Glomerular endothelial cell (primary cell): ENCODE results near the gene HUNK. TPM values are rescaled to one million over a fixed set of nuclear protein-coding genes. Genes with fewer than 3 reads are reported as not detected.
"Not testable (repeated sequence)": the region's sequence is repeated elsewhere in the genome, so short reads cannot be mapped to it uniquely, and the experiment has no call there.

ENCODE experiments used
- DNase-seq: peaks from one replicate; pipeline ENCODE4 v3.0.0-alpha.2; 2011; ENCODE audit warnings: low read depth, low spot score; ENCODE audit errors: extremely low read depth
- total RNA-seq: library from RNA; depleted of rRNA; stranded (reverse); fragments of >200 nt; gene quantifications from 2 replicates; pipeline ENCODE4 v1.2.3, GENCODE V29; 2015

The HUNK gene
- total RNA-seq: 0.10 TPM in 1 of 2 replicates, not detected in the other

- no peak for DNase-seq
These were observed at the start of gene HUNK for GRCh38 chr21:31872452-31873274. TSS of gene HUNK (plus strand) at chr21:31873020. CDS start at chr21:31873675, 655 bp downstream.

DNA sequence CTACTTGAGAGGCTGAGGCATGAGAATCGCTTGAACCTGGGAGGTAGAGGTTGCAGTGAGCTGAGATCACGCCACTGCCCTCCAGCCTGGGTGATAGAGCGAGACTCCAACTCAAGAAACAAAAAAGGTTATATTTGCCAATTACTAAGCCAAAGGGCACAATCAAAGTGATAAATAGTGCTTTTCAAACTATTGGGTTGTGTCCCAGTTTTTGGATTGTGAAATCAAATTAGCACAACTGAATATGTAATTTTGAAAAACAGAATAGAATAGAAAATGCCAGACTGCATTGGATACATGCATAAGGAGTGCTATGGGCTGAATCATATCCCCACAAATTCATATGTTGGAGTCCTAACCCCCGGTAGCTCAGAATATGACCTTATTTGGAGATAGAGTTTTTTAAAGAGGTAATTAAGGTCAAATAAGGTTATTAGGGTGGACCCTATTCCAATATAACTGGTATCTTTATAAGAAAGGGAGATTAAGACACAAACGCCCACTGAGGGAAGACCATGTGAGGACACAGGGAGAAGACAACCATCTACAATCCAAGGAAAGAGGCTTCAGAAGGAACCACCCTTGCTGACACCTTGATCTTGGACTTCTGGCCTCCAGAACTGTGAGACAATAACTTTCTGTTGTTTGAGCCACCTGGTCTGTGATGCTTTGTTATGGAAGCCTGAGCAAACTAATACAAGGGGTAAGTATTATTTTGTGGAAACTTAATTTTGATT is 42.9 kb upstream of the HUNK start:
- DNase-seq: no peak

DNA sequence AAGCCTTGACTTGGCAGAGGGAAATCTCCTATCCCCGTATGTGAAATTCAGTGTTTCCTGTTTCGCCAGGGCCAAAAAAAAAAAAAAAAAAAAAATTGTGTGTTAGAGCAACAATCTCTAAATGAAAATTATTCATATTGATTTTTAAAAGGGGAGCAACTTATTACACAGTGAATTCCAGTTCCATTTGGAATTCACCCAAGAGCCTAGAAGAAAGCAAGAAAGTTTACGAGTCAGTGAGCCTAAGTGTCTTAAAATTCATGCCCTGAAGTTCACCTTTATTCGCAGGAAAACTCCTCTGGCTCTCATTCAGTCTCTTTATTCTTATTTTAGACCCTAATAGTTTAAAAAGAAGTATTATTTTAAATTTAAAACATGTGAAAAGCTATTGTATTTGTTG is 42.1 kb upstream of the HUNK start:
- no peak for DNase-seq

DNA sequence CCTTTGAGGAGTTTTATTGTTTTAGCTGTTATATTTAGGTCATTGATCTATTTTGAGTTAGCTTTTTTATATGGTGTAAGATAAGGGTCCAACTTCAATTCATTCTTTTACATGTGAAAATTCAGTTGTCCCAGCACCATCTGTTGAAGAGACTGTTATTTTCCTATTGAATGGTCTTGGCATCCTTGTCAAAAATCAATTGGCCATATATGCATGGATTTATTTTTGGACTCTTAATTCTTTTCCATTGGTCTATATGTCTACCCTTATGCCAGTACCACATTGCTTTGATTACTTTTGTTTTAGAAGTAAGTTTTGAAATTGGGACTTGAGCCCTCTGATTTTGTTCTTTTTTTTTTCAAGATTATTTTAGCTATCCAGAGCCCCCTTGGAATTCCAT is 35.8 kb upstream of the HUNK start:
- no peak for DNase-seq

GRCh38 chr21:31837618-31838390 is 35.0 kb upstream of the HUNK start:
- DNase-seq: no peak

DNA sequence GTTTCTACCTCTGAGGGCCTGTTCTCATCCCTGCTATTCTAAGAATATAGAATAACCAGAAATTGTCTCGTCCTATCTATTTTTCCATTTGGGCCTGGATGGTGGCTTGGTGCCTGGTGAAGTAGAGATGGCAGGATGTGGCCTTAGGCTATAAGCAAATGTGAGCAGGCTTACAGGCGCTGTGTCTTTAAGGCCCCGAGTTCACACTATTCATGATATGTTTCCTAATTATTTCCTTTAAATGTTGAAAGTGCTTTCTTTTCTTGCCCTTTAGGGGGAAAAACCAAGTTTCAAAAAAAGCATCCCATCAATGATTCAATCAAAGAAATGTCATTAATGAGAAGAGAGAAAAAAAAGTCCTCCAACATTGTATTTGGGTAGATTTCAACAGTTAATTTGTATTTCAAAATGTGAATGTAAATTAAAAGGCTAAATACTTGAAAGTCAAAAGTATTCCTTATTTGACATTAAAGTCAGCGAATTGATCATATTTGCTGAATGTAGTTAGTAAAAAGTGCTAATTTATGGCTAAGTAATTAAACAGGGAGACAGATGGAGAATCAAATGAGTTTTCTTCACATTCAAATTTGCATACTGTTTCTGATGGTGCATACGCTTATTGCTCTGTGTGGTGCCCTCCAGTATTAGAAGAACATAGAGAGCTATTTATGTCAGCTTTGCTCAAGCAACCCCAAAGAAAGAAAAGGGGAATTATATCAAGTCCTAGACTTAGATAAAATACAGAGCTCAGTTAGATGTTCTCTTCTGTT is 34.0 kb upstream of the HUNK start:
- DNase-seq: no peak

- DNase-seq: no peak
These were observed 28.6 kb upstream of the HUNK start for GRCh38 chr21:31844206-31844605.

GRCh38 chr21:31845151-31845729 is 27.6 kb upstream of the HUNK start:
- no peak for DNase-seq

- no peak for DNase-seq
These were observed 26.1 kb upstream of the HUNK start for GRCh38 chr21:31846690-31847089.

GRCh38 chr21:31847761-31848160 is 25.1 kb upstream of the HUNK start:
- no peak for DNase-seq

- DNase-seq: no peak
These were observed 24.4 kb upstream of the HUNK start for GRCh38 chr21:31848326-31848985.

DNA sequence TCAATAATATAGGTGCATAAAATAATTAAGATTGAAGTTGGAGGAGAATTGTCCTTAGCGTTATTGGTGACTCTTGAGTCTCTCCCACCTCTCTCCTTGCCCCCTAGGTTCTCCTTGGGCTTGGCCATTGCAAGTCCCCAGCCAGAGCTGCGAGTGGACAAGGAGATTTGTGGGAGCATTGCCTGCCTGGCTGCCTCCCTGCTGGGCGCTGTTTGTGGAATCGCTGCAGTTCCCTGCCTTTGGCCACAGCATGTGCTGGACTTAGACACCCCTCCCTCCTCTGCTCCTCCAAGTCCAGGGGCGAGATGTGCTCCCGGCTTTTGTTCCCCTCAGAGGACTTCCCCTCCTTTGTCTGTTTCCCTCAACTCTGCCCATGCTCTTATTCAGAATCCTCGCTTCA is 21.9 kb upstream of the HUNK start:
- DNase-seq: no peak

GRCh38 chr21:31855180-31855579 is 17.6 kb upstream of the HUNK start:
- no peak for DNase-seq

DNA sequence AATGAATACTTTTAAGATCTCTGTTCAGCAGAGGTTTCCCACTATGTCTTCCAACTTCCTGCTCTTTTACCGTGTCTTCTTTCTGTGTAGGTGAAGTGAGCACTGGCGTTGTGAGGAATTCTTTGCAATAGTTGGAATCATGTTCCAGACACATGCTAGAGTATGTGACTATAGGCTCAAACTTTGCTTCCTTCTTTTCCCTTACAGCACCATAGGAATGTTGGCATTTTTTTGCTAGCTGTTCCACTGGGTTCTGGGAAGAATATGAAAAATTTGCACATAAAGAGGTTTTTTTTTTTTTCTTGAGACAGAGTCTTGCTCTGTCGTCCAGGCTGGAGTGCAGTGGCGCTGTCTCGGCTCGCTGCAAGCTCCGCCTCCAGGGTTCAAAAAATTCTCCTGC is 15.7 kb upstream of the HUNK start:
- DNase-seq: no peak

- DNase-seq: not testable (repeated sequence)
These were observed 15.2 kb upstream of the HUNK start for GRCh38 chr21:31857631-31858030.

DNA sequence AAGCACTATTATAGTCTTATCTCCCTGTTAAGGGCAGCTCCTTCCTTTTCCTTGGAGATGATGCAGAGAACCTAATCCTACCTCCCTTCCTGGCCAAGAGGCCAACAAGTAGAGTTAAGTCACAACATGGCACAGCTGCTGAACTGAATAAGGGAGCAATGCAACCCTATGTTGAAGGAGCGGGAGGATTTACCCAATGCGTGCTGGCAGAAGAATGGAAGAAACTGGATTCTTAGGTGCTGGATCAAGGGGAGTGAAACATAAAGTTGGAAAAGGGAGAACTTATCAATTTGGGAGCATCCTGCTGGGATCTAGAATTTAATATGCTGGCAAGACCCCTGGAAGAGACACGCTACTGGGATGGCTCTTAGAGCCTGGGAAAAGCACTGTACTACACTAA is 12.0 kb upstream of the HUNK start:
- no peak for DNase-seq

DNA sequence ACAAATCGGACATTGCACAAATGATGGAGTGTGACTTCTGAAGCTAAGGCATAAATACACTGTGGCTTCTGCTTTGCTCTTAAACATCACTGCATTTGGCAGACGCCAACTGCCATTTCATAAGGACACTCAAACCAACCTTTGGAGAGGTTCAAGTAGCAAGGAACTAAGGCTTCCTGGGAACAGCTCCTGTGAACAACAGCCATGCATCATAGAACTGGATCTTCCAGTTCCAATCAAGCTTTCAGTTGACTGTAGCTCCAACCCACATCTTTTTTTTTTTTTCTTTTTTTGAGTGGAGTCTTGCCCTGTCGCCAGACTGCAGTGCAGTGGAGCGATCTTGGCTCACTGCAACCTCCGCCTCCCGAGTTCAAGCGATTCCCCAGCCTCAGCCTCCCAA is 10.7 kb upstream of the HUNK start:
- no peak for DNase-seq

DNA sequence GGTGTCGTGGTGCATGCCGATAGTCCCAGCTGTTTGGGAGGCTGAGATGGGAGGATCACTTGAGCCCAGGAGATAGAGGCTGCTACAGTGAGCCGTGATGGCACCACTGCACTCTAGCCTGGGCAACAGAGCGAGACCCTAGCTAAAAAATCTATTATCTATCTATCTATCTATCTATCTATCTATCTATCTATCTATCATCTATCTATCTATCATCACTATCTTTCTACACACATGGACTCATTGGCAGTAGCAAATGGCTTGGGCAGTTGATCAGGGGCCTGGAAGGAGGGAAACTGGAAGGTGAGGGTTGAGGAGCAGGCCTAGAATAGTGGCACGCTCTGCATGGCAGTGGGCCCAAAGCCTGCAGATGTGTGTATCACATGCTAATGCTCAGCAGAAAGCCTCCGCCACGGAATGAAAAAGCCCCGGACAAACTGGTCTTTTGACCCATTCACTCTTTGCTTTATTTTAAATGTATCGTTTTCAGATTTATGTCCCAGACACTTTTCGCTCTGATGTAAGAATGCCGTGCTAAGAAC is 7.3 kb upstream of the HUNK start:
- no peak for DNase-seq

DNA sequence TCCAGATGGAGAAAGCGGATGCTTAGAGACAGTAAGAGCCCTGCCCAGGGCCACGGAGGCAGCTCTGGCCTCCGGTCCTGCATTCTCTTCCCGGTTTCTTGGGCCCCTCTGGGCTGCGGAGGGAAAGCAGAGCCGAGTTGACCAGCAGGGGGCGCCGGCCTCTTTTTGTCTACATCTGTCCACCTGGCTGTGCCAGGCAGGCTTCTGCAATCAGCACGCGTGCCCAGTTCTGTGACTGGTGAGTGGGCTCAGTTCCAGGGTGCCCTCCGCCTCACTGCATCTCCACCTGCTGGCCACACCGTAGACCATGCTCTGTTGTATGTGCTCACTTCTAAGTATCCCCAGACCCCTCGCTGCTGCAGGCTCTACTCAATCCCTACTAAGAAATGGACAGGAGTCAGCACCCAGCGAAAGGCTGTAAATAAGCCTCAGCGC is 6.7 kb upstream of the HUNK start:
- no peak for DNase-seq
